IMR-90 (cell line): Measurements from ENCODE around the gene NACC2.

Experiments
- BHLHE40 ChIP-seq: fragments of 150-350 bp; IDR thresholded peaks from 2 replicates; pipeline ENCODE4 v1.6.1; 2016; ENCODE audit warnings: mild to moderate bottlenecking, low read depth, low read length
- CHD1 ChIP-seq: IDR thresholded peaks from 2 replicates; pipeline ENCODE4 v1.6.1; 2012; ENCODE audit warnings: low read depth, low read length, improper control_type of control experiment
- FOS ChIP-seq: fragments of 150-350 bp; IDR thresholded peaks from 2 replicates; pipeline ENCODE4 v1.6.1; 2016; ENCODE audit warnings: low read depth, low read length
- MAZ ChIP-seq: IDR thresholded peaks from 2 replicates; pipeline ENCODE4 v1.6.1; 2012; ENCODE audit warnings: low read depth, mild to moderate bottlenecking, low read length, improper control_type of control experiment, moderate library complexity, borderline replicate concordance
- MXI1 ChIP-seq: IDR thresholded peaks from 2 replicates; pipeline ENCODE4 v1.6.1; 2012; ENCODE audit warnings: low read depth, mild to moderate bottlenecking, low read length, moderate library complexity, borderline replicate concordance
- NFE2L2 ChIP-seq: fragments of 150-350 bp; IDR thresholded peaks from 2 replicates; pipeline ENCODE4 v1.6.1; 2016; ENCODE audit warnings: low read depth, mild to moderate bottlenecking, low read length
- POLR2A ChIP-seq: IDR thresholded peaks from 2 replicates; pipeline ENCODE4 v1.6.1; 2012; ENCODE audit warnings: mild to moderate bottlenecking, low read depth, low read length
- RAD21 ChIP-seq: IDR thresholded peaks from 2 replicates; pipeline ENCODE4 v1.6.1; 2012; ENCODE audit warnings: low read length, improper control_type of control experiment
- RCOR1 ChIP-seq: IDR thresholded peaks from 2 replicates; pipeline ENCODE4 v1.6.1; 2012; ENCODE audit warnings: mild to moderate bottlenecking, low read length, improper control_type of control experiment; ENCODE audit not compliant: insufficient replicate concordance
- RFX5 ChIP-seq: IDR thresholded peaks from 2 replicates; pipeline ENCODE4 v1.8.0; 2012; ENCODE audit warnings: low read depth, mild to moderate bottlenecking, low read length, moderate library complexity
- TF ChIP-seq, protein P1 (sequence below): conservative IDR thresholded peaks from 2 replicates; pipeline ENCODE4 v1.5.1; 2012; ENCODE audit warnings: mild to moderate bottlenecking, low read depth, low read length, improper control_type of control experiment
- TF ChIP-seq, protein P2 (sequence below): fragments of 150-350 bp; IDR thresholded peaks from 2 replicates; pipeline ENCODE4 v1.6.1; 2016; ENCODE audit warnings: low read depth, mild to moderate bottlenecking, low read length, moderate library complexity, borderline replicate concordance
- TF ChIP-seq, protein P3 (sequence below): fragments of 150-350 bp; IDR thresholded peaks from 2 replicates; pipeline ENCODE4 v1.6.1; 2017; ENCODE audit warnings: mild to moderate bottlenecking, antibody characterized with exemption, low read length, low read depth

DNA sequence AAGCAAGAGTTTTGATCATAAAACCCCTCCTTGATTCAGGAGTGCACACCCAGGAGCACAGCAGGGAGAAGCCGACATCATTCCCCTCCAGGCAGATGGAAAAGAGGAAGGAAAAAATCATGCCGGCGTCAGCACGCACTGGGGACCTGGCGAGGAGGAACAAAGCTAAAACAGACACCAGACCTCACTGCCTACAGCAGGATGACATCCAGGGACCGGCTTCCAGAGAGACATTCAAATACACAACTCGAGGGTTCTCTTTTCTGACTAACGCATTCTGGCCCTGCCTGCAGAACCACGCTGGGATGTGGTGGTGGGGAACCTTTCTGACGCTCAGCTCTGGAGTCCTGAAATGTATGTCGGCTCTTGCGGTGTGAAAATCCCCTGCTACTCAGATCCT is 136.6 kb downstream of the NACC2 start:
- TF ChIP-seq, protein P1, sequence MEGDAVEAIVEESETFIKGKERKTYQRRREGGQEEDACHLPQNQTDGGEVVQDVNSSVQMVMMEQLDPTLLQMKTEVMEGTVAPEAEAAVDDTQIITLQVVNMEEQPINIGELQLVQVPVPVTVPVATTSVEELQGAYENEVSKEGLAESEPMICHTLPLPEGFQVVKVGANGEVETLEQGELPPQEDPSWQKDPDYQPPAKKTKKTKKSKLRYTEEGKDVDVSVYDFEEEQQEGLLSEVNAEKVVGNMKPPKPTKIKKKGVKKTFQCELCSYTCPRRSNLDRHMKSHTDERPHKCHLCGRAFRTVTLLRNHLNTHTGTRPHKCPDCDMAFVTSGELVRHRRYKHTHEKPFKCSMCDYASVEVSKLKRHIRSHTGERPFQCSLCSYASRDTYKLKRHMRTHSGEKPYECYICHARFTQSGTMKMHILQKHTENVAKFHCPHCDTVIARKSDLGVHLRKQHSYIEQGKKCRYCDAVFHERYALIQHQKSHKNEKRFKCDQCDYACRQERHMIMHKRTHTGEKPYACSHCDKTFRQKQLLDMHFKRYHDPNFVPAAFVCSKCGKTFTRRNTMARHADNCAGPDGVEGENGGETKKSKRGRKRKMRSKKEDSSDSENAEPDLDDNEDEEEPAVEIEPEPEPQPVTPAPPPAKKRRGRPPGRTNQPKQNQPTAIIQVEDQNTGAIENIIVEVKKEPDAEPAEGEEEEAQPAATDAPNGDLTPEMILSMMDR, result no peak
- no peak for TF ChIP-seq RAD21
- TF ChIP-seq CHD1, result no peak
- no peak for TF ChIP-seq POLR2A
- TF ChIP-seq RFX5, result no peak
- TF ChIP-seq MAZ, result no peak
- TF ChIP-seq, protein P2, sequence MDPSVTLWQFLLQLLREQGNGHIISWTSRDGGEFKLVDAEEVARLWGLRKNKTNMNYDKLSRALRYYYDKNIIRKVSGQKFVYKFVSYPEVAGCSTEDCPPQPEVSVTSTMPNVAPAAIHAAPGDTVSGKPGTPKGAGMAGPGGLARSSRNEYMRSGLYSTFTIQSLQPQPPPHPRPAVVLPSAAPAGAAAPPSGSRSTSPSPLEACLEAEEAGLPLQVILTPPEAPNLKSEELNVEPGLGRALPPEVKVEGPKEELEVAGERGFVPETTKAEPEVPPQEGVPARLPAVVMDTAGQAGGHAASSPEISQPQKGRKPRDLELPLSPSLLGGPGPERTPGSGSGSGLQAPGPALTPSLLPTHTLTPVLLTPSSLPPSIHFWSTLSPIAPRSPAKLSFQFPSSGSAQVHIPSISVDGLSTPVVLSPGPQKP, result no peak
- TF ChIP-seq RCOR1, result no peak
- no peak for TF ChIP-seq NFE2L2
- TF ChIP-seq, protein P3, sequence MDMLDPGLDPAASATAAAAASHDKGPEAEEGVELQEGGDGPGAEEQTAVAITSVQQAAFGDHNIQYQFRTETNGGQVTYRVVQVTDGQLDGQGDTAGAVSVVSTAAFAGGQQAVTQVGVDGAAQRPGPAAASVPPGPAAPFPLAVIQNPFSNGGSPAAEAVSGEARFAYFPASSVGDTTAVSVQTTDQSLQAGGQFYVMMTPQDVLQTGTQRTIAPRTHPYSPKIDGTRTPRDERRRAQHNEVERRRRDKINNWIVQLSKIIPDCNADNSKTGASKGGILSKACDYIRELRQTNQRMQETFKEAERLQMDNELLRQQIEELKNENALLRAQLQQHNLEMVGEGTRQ, result no peak
- no peak for TF ChIP-seq FOS
- TF ChIP-seq MXI1, result no peak
- no peak for TF ChIP-seq BHLHE40
